Choroid plexus epithelial cell (primary cell): ENCODE data around the gene PIEZO1.

Source experiments
- DNase-seq: peaks from one replicate; pipeline ENCODE4 v3.0.0-alpha.2; 2010; ENCODE audit warnings: low read depth
- H3K4me3 ChIP-seq: 2 replicates; pipeline ENCODE4 v1.5.1; 2011; ENCODE audit warnings: low read depth, mild to moderate bottlenecking, control low read depth, low read length, moderate library complexity
- TF ChIP-seq, protein P1 (sequence below): conservative IDR thresholded peaks from 2 replicates; pipeline ENCODE4 v1.5.1; 2011; ENCODE audit warnings: low read depth, mild to moderate bottlenecking, control low read depth, inconsistent platforms, low read length, moderate library complexity

PIEZO1 gene

DNA sequence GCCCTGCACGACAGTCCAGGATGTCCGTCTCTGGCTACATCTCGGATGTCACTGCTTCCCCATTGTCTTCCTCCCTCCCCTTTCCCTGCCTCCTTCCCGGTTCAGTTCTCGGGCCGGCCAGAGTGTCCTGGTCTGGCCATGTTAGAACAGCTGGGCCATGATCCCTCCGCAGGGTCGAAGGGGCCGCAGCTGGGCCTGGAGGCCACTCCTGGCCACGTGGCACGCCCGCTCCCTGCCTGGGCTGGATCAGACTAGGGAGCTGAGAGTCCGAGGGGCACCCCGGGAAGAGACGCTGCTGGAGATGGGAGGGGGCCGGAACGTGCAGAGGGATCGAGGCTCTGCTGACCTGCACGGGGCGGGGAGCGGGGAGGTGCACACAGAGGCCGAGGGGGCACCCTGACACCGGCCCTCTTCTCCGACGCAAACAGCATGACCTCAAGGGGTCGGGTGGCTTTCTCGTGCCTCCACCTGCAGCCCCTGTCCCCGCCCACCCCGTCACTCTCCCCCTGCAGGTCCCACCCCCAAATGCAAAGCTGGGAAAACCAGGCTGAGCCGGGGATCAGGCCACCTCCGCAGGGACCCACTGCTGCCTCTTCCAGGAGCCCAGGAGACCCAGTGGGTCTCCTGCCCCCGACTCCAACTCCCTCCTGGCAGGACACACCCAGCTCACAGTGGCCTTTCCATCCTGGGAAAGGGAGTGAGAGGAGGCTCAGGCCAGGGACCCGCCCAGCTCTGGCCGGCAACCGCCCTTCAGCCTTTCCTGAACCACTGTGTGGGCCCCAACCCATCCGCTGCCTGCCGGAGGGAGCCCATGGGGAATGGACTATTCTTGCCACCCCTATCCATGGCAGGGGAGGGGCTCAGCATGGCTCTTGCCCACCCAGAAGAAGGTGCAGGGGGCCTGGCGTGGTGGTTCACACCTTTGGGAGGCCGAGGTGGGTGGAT is 40.2 kb downstream of the PIEZO1 start:
- H3K4me3 ChIP-seq = no peak overlapping the region
- TF ChIP-seq, protein P1, sequence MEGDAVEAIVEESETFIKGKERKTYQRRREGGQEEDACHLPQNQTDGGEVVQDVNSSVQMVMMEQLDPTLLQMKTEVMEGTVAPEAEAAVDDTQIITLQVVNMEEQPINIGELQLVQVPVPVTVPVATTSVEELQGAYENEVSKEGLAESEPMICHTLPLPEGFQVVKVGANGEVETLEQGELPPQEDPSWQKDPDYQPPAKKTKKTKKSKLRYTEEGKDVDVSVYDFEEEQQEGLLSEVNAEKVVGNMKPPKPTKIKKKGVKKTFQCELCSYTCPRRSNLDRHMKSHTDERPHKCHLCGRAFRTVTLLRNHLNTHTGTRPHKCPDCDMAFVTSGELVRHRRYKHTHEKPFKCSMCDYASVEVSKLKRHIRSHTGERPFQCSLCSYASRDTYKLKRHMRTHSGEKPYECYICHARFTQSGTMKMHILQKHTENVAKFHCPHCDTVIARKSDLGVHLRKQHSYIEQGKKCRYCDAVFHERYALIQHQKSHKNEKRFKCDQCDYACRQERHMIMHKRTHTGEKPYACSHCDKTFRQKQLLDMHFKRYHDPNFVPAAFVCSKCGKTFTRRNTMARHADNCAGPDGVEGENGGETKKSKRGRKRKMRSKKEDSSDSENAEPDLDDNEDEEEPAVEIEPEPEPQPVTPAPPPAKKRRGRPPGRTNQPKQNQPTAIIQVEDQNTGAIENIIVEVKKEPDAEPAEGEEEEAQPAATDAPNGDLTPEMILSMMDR = no peak
- no peak for DNase-seq

- TF ChIP-seq, protein P1 = peak; percentile 88
- DNase-seq = peak; percentile 67
- H3K4me3 ChIP-seq = no peak overlapping the region
Measured at GRCh38 chr16:88743693-88744576, 41.1 kb downstream of the PIEZO1 start.

DNA sequence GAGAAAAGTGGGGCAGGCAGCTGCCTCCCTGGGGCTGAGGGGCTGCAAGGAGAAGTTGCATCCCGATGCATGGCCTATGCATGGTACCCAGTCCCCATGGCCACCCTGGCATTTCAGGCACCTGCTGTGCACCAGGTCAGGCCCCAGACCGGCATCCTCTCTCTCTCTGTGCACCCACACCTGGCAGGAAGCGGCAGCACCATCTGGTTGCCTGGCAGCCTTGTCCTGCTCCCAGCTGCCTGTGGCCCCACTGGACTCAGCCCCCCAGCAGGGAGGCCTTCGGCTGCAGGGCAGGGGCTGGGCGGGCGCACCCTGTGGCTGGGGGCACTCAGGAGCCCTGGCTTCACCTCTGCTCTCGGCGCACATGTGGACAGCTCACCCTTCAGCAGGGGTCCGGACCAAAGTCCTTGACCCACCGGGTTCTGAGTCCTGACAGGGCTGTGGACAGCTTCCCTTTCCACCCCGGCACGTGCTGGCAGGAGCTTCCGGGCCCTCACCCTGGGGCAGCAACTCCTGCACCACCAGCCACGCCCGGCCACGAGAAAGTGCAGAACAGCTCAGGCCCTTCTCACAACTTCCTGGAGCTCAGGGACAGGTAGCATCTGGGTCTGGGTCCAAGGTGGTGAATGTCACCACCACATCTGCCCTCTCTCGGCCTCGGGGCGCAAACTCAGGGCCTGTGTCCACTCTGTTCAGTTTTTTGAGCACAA is 42.0 kb downstream of the PIEZO1 start:
- no peak for DNase-seq
- TF ChIP-seq, protein P1 = no peak
- H3K4me3 ChIP-seq = no peak overlapping the region

DNA sequence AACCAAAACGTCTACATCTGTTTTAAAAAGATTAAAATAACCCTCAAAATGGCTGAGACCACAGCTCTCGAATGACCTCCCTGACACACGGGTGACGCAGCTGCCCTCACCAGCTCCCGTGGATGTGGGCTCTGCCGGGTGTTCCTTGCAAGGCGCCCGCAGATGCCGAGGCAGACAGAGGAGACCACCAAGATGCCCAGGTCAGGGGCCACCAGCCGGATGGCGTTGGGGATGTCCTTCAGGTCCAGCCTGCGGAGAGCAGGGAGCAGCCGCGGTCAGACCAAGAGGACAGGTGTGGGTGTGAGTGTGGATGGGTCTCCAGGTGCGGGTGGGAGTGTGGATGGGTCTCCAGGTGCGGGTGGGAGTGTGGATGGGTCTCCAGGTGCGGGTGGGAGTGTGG is 43.7 kb downstream of the PIEZO1 start:
- TF ChIP-seq, protein P1 = no peak
- no peak overlapping the region for H3K4me3 ChIP-seq
- DNase-seq = no peak

DNA sequence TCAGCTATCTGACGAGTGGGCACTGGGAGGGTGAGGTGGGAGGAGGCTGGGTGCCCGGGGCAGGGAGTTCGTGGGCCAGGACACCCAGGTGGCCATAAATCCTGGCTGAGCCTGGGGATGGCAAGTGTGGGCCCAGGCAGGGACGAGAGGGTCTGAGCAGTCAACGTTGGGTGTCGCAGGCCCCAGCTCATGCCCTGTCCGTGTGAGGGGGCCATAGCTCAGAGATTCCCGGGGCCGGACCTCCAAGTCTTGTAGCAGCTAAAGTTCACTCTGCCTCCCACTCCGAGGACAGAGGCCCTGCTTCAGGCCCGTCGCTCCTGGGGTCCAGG is 44.3 kb downstream of the PIEZO1 start:
- no peak overlapping the region for H3K4me3 ChIP-seq
- DNase-seq = no peak
- TF ChIP-seq, protein P1 = no peak

DNA sequence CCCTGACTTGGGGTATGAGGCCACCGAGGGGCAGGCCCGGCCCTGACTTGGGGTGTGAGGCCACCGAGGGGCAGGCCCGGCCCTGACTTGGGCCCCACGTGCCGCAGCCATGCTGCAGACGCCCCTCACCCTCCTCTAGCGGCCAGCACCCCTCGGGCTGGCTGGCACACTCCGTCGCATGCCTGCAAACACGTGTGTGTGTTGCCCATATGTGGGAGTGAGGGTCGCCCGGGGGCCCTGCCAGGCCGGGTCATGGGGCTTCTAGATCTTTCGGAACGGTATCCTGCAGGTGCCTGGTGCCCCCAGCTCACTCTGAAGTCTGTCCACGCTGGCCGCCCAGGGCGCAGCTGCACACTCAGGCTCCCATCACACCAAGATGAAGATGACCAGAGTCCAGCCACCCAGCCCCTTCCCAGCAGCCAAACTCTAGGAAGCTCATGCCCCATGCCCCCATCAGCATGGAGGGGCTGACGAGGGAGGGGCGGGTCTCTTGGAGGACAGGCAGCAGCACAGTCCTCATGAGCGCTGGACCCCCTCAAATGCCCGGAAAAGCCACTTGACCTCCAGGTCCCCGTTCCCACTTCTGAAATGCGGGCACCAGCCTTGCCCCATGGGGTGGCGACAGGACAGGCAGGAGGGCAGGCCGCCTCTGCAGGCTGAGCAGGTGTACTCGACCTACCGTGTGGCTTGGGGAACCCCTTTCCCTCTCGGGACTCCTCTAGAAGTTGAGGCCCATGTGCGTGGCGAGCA is 44.9 kb downstream of the PIEZO1 start:
- TF ChIP-seq, protein P1 = no peak
- DNase-seq = no peak
- H3K4me3 ChIP-seq = no peak overlapping the region
